Smooth muscle cell (in vitro differentiated cells): ENCODE measurements around the gene SLC39A13. TPM values are rescaled to one million over a fixed set of nuclear protein-coding genes. Genes with fewer than 3 reads are reported as not detected.

ENCODE experiments used
- DNase-seq: peaks from one replicate; lab custom pipeline; 2025; ENCODE audit not compliant: unreplicated experiment; lab: John Stamatoyannopoulos, UW
- H2AFZ ChIP-seq: fragments of 200-600 bp; sonication (generic); 2 replicates; pipeline ENCODE4 v1.6.0; 2016; ENCODE audit warnings: antibody characterized with exemption, low read depth, mild to moderate bottlenecking
- H3F3A ChIP-seq: fragments of 200-600 bp; sonication (generic); 2 replicates; pipeline ENCODE4 v1.6.0; 2017; ENCODE audit warnings: antibody characterized with exemption, low read depth
- H3K27ac ChIP-seq: fragments of 200-600 bp; sonication (generic); 2 replicates; pipeline ENCODE4 v1.5.1; 2016; ENCODE audit warnings: low read depth, mild to moderate bottlenecking
- H3K27me3 ChIP-seq: fragments of 200-600 bp; sonication (generic); 2 replicates; pipeline ENCODE4 v1.6.1; 2016; ENCODE audit warnings: low read depth, mild to moderate bottlenecking
- H3K36me3 ChIP-seq: fragments of 200-600 bp; sonication (generic); 2 replicates; pipeline ENCODE4 v1.5.1; 2016; ENCODE audit warnings: low read depth
- H3K4me1 ChIP-seq: fragments of 200-600 bp; sonication (generic); 2 replicates; pipeline ENCODE4 v1.5.1; 2016; ENCODE audit warnings: low read depth
- H3K4me2 ChIP-seq: fragments of 200-600 bp; sonication (generic); 2 replicates; pipeline ENCODE4 v1.6.0; 2016; ENCODE audit warnings: mild to moderate bottlenecking
- H3K4me3 ChIP-seq: fragments of 200-600 bp; sonication (generic); 2 replicates; pipeline ENCODE4 v1.5.1; 2016; ENCODE audit warnings: mild to moderate bottlenecking
- H3K79me2 ChIP-seq: fragments of 200-600 bp; sonication (generic); 2 replicates; pipeline ENCODE4 v1.6.0; 2016; ENCODE audit warnings: low read depth, mild to moderate bottlenecking
- H3K9ac ChIP-seq: fragments of 200-600 bp; sonication (generic); 2 replicates; pipeline ENCODE4 v1.6.0; 2016; ENCODE audit warnings: low read depth
- H3K9me3 ChIP-seq: fragments of 200-600 bp; sonication (generic); replicated peaks from 2 replicates; pipeline ENCODE4 v1.5.1; 2016; ENCODE audit warnings: low read depth
- H4K20me1 ChIP-seq: fragments of 200-600 bp; sonication (generic); 2 replicates; pipeline ENCODE4 v1.6.0; 2016; ENCODE audit warnings: low read depth
- CTCF ChIP-seq: fragments of 200-600 bp; sonication (generic); IDR thresholded peaks from 2 replicates; pipeline ENCODE4 v1.5.1; 2017; ENCODE audit warnings: borderline replicate concordance, mild to moderate bottlenecking, antibody characterized with exemption; ENCODE audit not compliant: insufficient read depth, poor library complexity, severe bottlenecking
- WGBS: methylation state at CpG from one replicate; pipeline ENCODE4 v1.1.7; 2016; ENCODE audit warnings: low lambda C conversion rate; 5-methylcytosine and 5-hydroxymethylcytosine counted together
- polyA plus RNA-seq: library from polyadenylated mRNA; unstranded; fragments of >200 nt; fragmentation: Nextera tagmentation; extraction: Ambion mirVana; gene quantifications from 2 replicates; pipeline ENCODE4 v1.2.1, GENCODE V29; 2016
- total RNA-seq: library from RNA; depleted of rRNA; stranded (reverse); fragments of >200 nt; gene quantifications from 2 replicates; pipeline ENCODE4 v1.2.3, GENCODE V29; 2014

SLC39A13 gene
- total and polyA plus RNA-seq, 2 experiments from 2014 or later = 56.9 to 143 TPM

GRCh38 chr11:47431356-47432083 lies 23.1 kb downstream of the SLC39A13 start:
- no peaks in the 10 kb centered on the region for H3K4me1 ChIP-seq
- H2AFZ ChIP-seq = no peak overlapping the region
- H3K4me2 ChIP-seq = no peak overlapping the region
- WGBS = 91% methylated on average over 9 of the region's 9 CpGs
- H3K9ac ChIP-seq = no peak overlapping the region
- H3K9me3 ChIP-seq = no peaks in the 10 kb centered on the region
- H3K36me3 ChIP-seq = no peaks in the 10 kb centered on the region
- TF ChIP-seq CTCF = no peak
- H3F3A ChIP-seq = no peaks in the 10 kb centered on the region
- no peaks in the 10 kb centered on the region for H3K79me2 ChIP-seq
- no peaks in the 10 kb centered on the region for H4K20me1 ChIP-seq
- no peak overlapping the region for H3K27ac ChIP-seq
- no peaks in the 10 kb centered on the region for H3K27me3 ChIP-seq
- no peak for DNase-seq
- H3K4me3 ChIP-seq = no peak overlapping the region

GRCh38 chr11:47433157-47433556 lies 24.8 kb downstream of the SLC39A13 start:
- no peak for DNase-seq

DNA sequence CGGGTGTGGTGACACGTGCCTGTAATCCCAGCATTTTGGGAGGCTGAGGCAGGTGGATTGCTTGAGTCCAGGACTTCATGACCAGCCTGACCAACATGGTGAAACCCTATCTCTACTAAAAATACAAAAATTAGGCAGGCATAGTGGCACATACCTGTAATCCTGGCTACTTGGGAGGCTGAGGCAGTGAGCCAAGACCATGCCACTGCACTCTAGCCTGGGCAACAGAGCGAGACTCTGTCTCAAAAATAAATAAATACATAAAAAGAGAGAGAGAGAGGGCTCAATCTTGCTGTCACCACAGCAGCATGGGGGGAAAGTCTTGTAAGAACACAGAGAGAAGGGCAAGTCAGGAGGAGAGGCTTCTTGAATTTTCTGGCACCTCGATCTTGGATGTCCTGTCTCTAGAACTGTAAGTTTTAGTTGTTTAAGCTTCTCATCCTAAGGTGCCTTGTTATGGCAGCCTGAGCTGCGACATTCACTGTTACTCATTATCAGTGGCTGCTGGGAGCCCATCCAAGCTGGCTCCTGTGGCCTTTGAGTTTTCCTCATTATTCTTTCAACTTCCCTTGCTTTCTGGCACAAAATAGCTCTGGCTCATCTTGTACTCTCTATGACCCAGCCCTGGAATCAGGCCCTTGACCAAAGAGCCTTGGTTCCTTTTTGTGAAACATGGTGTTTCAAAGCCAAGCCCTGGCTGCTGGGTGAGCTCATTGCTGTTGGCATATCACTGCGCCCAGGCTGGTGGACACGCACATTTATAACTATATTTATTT lies 25.8 kb downstream of the SLC39A13 start:
- Histone ChIP-seq H2AFZ (no peak overlapping the region), H3K4me2 (no peak overlapping the region), H3K27me3 (no peaks in the 10 kb centered on the region), H3K4me3 (no peak overlapping the region), H3K27ac (no peak overlapping the region), H3K79me2 (no peaks in the 10 kb centered on the region), H3K36me3 (no peaks in the 10 kb centered on the region), H4K20me1 (no peaks in the 10 kb centered on the region), H3K9ac (no peak overlapping the region), H3K4me1 (no peaks in the 10 kb centered on the region), H3K9me3 (no peaks in the 10 kb centered on the region), H3F3A (no peaks in the 10 kb centered on the region)
- TF ChIP-seq CTCF = no peak
- 95% methylated on average over 7 of the region's 7 CpGs for WGBS
- no peak for DNase-seq

More at GRCh38 chr11:47433157-47433556, 24.8 kb downstream of the SLC39A13 start:
- Histone ChIP-seq H3K4me3 (no peak overlapping the region), H3F3A (no peaks in the 10 kb centered on the region), H3K36me3 (no peaks in the 10 kb centered on the region), H2AFZ (no peak overlapping the region), H3K27me3 (no peaks in the 10 kb centered on the region), H4K20me1 (no peaks in the 10 kb centered on the region), H3K27ac (no peak overlapping the region), H3K9ac (no peak overlapping the region), H3K79me2 (no peaks in the 10 kb centered on the region), H3K4me1 (no peaks in the 10 kb centered on the region), H3K4me2 (no peak overlapping the region), H3K9me3 (no peaks in the 10 kb centered on the region)
- 39% methylated on average over 3 of the region's 3 CpGs for WGBS
- no peak for TF ChIP-seq CTCF
